Central memory CD4-positive, alpha-beta T cell (primary cell): ENCODE measurements around the gene RNF44.
"Not testable (repeated sequence)": the region's sequence is repeated elsewhere in the genome, so short reads cannot be mapped to it uniquely, and the experiment has no call there.

Source experiments
- DNase-seq: peaks from one replicate; pipeline ENCODE4 v3.0.0; 2022

The RNF44 gene

GRCh38 chr5:176550937-176551336, 13.7 kb upstream of the RNF44 start:
- not testable (repeated sequence) for DNase-seq

GRCh38 chr5:176550275-176550831, 13.2 kb upstream of the RNF44 start:
- DNase-seq: no peak

GRCh38 chr5:176549871-176550270, 12.7 kb upstream of the RNF44 start:
- DNase-seq: no peak

- no peak for DNase-seq
Measured at GRCh38 chr5:176548967-176549444, 11.8 kb upstream of the RNF44 start, which contains the start of gene CDHR2. TSS of gene CDHR2 (plus strand) at chr5:176549342. CDS start at chr5:176565353, 16,011 bp downstream.

GRCh38 chr5:176547802-176548201, 10.6 kb upstream of the RNF44 start:
- DNase-seq: peak; percentile 43

- no peak for DNase-seq
Measured at GRCh38 chr5:176545737-176546509, 8.7 kb upstream of the RNF44 start.

- DNase-seq: no peak
Measured at GRCh38 chr5:176545388-176545736, 8.2 kb upstream of the RNF44 start.

GRCh38 chr5:176543428-176544182, 6.4 kb upstream of the RNF44 start:
- peak; percentile 73 for DNase-seq

- peak; percentile 36 for DNase-seq
Measured at GRCh38 chr5:176542596-176543427, 5.6 kb upstream of the RNF44 start.

- DNase-seq: peak; percentile 54
Measured at GRCh38 chr5:176542135-176542595, 5.0 kb upstream of the RNF44 start.

GRCh38 chr5:176541338-176542134, 4.3 kb upstream of the RNF44 start:
- peak; percentile 77 for DNase-seq

GRCh38 chr5:176540956-176541337, 3.7 kb upstream of the RNF44 start:
- DNase-seq: no peak

- no peak for DNase-seq
Measured at GRCh38 chr5:176540476-176540899, 3.3 kb upstream of the RNF44 start.

GRCh38 chr5:176538989-176539384, 1.8 kb upstream of the RNF44 start:
- no peak for DNase-seq

- DNase-seq: no peak
Measured at GRCh38 chr5:176538230-176538988, 1.2 kb upstream of the RNF44 start.

- peak; percentile 98 for DNase-seq
Measured at GRCh38 chr5:176537554-176538229, 490 bp upstream of the RNF44 start.

- DNase-seq: peak; percentile 82
Measured at GRCh38 chr5:176536132-176536901, 885 bp downstream of the RNF44 start.

GRCh38 chr5:176535664-176536131, 1.5 kb downstream of the RNF44 start:
- DNase-seq: no peak

GRCh38 chr5:176535101-176535663, 2.0 kb downstream of the RNF44 start:
- peak; percentile 53 for DNase-seq
